KMS-11 (cell line): ENCODE measurements around the gene CRKL.
"Not testable (repeated sequence)": the region's sequence is repeated elsewhere in the genome, so short reads cannot be mapped to it uniquely, and the experiment has no call there.

Experiments used
- H2AFZ ChIP-seq: fragments of 200-600 bp; sonication (generic); 2 replicates; pipeline ENCODE4 v1.6.1; 2016; ENCODE audit warnings: antibody characterized with exemption, mixed run types, low read depth
- H3K27ac ChIP-seq: fragments of 200-600 bp; sonication (generic); 2 replicates; pipeline ENCODE4 v1.6.1; 2016; ENCODE audit warnings: mild to moderate bottlenecking, mixed run types
- H3K27me3 ChIP-seq: fragments of 200-600 bp; sonication (generic); 2 replicates; pipeline ENCODE4 v1.6.1; 2017; ENCODE audit warnings: mild to moderate bottlenecking, low read depth, mixed run types, moderate library complexity; ENCODE audit not compliant: insufficient read depth
- H3K36me3 ChIP-seq: fragments of 200-600 bp; sonication (generic); 2 replicates; pipeline ENCODE4 v1.6.1; 2017; ENCODE audit warnings: mild to moderate bottlenecking, mixed run types; ENCODE audit not compliant: insufficient read depth
- H3K4me1 ChIP-seq: fragments of 200-600 bp; sonication (generic); 2 replicates; pipeline ENCODE4 v1.6.1; 2016; ENCODE audit warnings: mild to moderate bottlenecking, low read depth, mixed run types; ENCODE audit not compliant: poor library complexity, severe bottlenecking
- H3K4me2 ChIP-seq: fragments of 200-600 bp; sonication (generic); 2 replicates; pipeline ENCODE4 v1.7.0; 2016; ENCODE audit warnings: mild to moderate bottlenecking, mixed run types
- H3K4me3 ChIP-seq: fragments of 200-600 bp; sonication (generic); IDR thresholded peaks from 2 replicates; pipeline ENCODE4 v1.6.1; 2017; ENCODE audit warnings: low read depth, low read length, mixed read lengths; ENCODE audit not compliant: insufficient read depth
- H3K79me2 ChIP-seq: fragments of 200-600 bp; sonication (generic); 2 replicates; pipeline ENCODE4 v1.6.1; 2016; ENCODE audit warnings: low read depth, mixed run types; ENCODE audit not compliant: insufficient read depth
- H3K9ac ChIP-seq: fragments of 200-600 bp; sonication (generic); 2 replicates; pipeline ENCODE4 v1.6.1; 2016; ENCODE audit warnings: mild to moderate bottlenecking, mixed run types
- H4K20me1 ChIP-seq: fragments of 200-600 bp; sonication (generic); 2 replicates; pipeline ENCODE4 v1.6.1; 2016; ENCODE audit warnings: mild to moderate bottlenecking, mixed run types; ENCODE audit not compliant: insufficient read depth
- TF ChIP-seq, protein P1 (sequence below): fragments of 200-600 bp; sonication (generic); conservative IDR thresholded peaks from 2 replicates; pipeline ENCODE4 v1.6.1; 2017; ENCODE audit warnings: low read depth, mild to moderate bottlenecking, antibody characterized with exemption, low read length, moderate library complexity, mixed read lengths

CRKL gene

GRCh38 chr22:20937031-20937793 lies 20.0 kb downstream of the CRKL start:
- Histone ChIP-seq H3K27me3 (no peaks in the 10 kb centered on the region), H2AFZ (no peak overlapping the region), H3K27ac (no peak overlapping the region), H4K20me1 (peaks cover 61% of the 10 kb centered on the region), H3K4me2 (no peak overlapping the region; the same call in 1 of the 2 replicates), H3K9ac (no peak overlapping the region), H3K36me3 (no peaks in the 10 kb centered on the region), H3K79me2 (peaks cover 98% of the 10 kb centered on the region), H3K4me3 (no peak overlapping the region), H3K4me1 (peaks cover 22% of the 10 kb centered on the region)
- TF ChIP-seq, protein P1, sequence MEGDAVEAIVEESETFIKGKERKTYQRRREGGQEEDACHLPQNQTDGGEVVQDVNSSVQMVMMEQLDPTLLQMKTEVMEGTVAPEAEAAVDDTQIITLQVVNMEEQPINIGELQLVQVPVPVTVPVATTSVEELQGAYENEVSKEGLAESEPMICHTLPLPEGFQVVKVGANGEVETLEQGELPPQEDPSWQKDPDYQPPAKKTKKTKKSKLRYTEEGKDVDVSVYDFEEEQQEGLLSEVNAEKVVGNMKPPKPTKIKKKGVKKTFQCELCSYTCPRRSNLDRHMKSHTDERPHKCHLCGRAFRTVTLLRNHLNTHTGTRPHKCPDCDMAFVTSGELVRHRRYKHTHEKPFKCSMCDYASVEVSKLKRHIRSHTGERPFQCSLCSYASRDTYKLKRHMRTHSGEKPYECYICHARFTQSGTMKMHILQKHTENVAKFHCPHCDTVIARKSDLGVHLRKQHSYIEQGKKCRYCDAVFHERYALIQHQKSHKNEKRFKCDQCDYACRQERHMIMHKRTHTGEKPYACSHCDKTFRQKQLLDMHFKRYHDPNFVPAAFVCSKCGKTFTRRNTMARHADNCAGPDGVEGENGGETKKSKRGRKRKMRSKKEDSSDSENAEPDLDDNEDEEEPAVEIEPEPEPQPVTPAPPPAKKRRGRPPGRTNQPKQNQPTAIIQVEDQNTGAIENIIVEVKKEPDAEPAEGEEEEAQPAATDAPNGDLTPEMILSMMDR, result no peak

GRCh38 chr22:20937794-20938671 lies 20.8 kb downstream of the CRKL start:
- peaks cover 26% of the 10 kb centered on the region for H3K4me1 ChIP-seq
- no peak overlapping the region for H3K9ac ChIP-seq
- no peak overlapping the region for H3K4me2 ChIP-seq
- no peaks in the 10 kb centered on the region for H3K36me3 ChIP-seq
- no peaks in the 10 kb centered on the region for H3K27me3 ChIP-seq
- H3K79me2 ChIP-seq, result peaks cover 98% of the 10 kb centered on the region
- TF ChIP-seq, protein P1, result no peak
- H2AFZ ChIP-seq, result no peak overlapping the region
- no peak overlapping the region for H3K27ac ChIP-seq
- H4K20me1 ChIP-seq, result peaks cover 68% of the 10 kb centered on the region
- no peak overlapping the region for H3K4me3 ChIP-seq

DNA sequence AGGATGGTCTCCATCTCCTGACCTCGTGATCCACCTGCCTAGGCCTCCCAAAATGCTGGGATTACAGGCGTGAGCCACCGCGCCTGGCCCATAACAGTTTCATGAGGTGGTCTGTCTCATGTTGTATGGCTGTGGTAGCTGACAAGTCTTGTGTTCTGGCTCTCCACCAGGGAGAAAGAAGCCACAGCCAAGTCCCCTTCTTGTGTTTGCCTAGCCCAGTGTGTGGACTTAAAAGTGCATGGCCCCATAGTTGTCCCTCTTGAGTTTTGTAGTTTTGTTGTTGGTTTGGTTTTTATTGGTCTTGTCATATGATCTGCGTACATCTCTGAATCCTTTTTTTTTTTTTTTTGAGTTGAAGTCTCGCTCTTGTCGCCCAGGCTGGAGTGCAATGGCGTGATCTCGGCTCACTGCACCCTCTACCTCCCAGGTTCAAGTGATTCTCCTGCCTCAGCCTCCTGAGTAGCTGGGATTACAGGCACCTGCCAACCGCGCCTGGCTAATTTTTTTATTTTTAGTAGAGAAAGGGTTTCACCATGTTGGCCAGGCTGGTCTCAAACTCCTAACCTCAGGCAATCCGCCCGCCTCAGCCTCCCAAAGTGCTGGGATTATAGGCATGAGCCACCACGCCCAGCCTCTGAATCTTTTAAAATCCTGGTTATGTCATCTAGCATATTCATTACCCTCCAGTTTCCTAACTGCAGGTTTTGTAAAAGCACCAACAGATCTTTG lies 22.4 kb downstream of the CRKL start:
- H3K4me3 ChIP-seq, H3K27me3 ChIP-seq, H2AFZ ChIP-seq, H3K4me2 ChIP-seq, H3K36me3 ChIP-seq, H3K27ac ChIP-seq, H3K9ac ChIP-seq: not testable (repeated sequence)
- Histone ChIP-seq H3K79me2 (peaks cover 98% of the 10 kb centered on the region), H3K4me1 (peaks cover 28% of the 10 kb centered on the region), H4K20me1 (peaks cover 71% of the 10 kb centered on the region)

DNA sequence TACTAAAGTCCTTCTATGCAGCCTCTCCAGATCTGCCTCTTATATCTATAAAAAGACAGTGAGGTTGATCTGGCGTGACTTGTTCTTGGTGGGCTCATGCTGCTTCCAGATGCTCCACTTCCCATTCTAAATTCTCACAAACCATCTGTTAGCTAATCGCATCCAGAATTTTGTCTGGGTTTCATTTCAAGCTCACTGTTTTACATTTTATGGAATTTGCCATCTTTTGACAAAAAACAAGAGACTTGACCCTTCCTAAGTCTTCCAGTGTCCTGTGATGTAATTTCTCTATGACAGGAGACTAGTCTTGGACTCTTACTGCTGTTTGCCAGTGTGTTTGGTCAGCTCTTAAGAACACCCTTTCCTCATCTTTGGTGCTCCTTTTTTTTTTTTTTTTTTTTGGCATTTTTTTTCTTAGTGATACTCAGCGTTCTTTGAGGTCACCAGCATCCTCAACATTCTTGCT lies 23.0 kb downstream of the CRKL start:
- Histone ChIP-seq H2AFZ (no peak overlapping the region), H4K20me1 (peaks cover 71% of the 10 kb centered on the region), H3K79me2 (peaks cover 98% of the 10 kb centered on the region), H3K9ac (no peak overlapping the region), H3K27me3 (no peaks in the 10 kb centered on the region), H3K27ac (no peak overlapping the region), H3K4me1 (peaks cover 26% of the 10 kb centered on the region), H3K4me2 (no peak overlapping the region), H3K4me3 (no peak overlapping the region), H3K36me3 (no peaks in the 10 kb centered on the region)
- TF ChIP-seq, protein P1, result no peak
